IMR-90 (cell line): Measurements from ENCODE around the gene ATRN. TPM values are rescaled to one million over a fixed set of nuclear protein-coding genes. Genes with fewer than 3 reads are reported as not detected.

Experiments used
- ATAC-seq: fragments of 200-7000 bp; cut with Tn5 transposase; 2 replicates; pipeline ENCODE4 v1.9.1; 2020; ENCODE audit warnings: low read depth, mild to moderate bottlenecking, moderate library complexity
- BruUV-seq: library from RNA; stranded (reverse); fragments of 400-500 nt; replicated peaks from 2 replicates; lab custom pipeline; 2021; lab: Mats Ljungman, UMichigan
- CTCF ChIA-PET: fragments of 300-600 bp; formaldehyde crosslinking; extraction: SDS; loops from one replicate; lab custom pipeline; 2021; ENCODE audit warnings: antibody characterized with exemption; lab: Yijun Ruan, JAX
- POLR2A ChIA-PET: fragments of 300-600 bp; sonication (Branson Sonifier 250); formaldehyde crosslinking; loops from one replicate; lab custom pipeline; 2022; ENCODE audit warnings: antibody characterized with exemption; ENCODE audit not compliant: unreplicated experiment; lab: Charles Lee
- DNase-seq: peaks from one replicate; pipeline ENCODE4 v3.0.0; 2013
- H2AFZ ChIP-seq: replicated peaks from 2 replicates; pipeline ENCODE3; 2013; ENCODE audit warnings: low read length, mild to moderate bottlenecking; ENCODE audit not compliant: poor library complexity
- H2AK5ac ChIP-seq: 2 replicates; pipeline ENCODE4 v1.6.1; 2013; ENCODE audit warnings: low read depth, low read length, inconsistent platforms
- H2AK9ac ChIP-seq: replicated peaks from 2 replicates; pipeline ENCODE3; 2013; ENCODE audit warnings: mild to moderate bottlenecking, low read depth, low read length, moderate library complexity; ENCODE audit not compliant: poor library complexity
- H2BK120ac ChIP-seq: 2 replicates; pipeline ENCODE4 v1.6.1; 2013; ENCODE audit warnings: low read depth, low read length, inconsistent platforms
- H2BK15ac ChIP-seq: 3 replicates; pipeline ENCODE4 v1.6.1; 2013; ENCODE audit warnings: low read depth, low read length, inconsistent platforms
- H2BK20ac ChIP-seq: 2 replicates; pipeline ENCODE4 v1.6.1; 2013; ENCODE audit warnings: low read depth, mild to moderate bottlenecking, inconsistent platforms, low read length, moderate library complexity
- H2BK5ac ChIP-seq: 2 replicates; pipeline ENCODE4 v1.6.1; 2013; ENCODE audit warnings: mild to moderate bottlenecking, low read depth, low read length, inconsistent platforms; ENCODE audit not compliant: poor library complexity, severe bottlenecking
- H3K14ac ChIP-seq: replicated peaks from 2 replicates; pipeline ENCODE4 v1.6.1; 2013; ENCODE audit warnings: low read depth, low read length, inconsistent platforms
- H3K18ac ChIP-seq: 2 replicates; pipeline ENCODE4 v1.6.1; 2013; ENCODE audit warnings: low read depth, low read length, control low read depth
- H3K23ac ChIP-seq: 2 replicates; pipeline ENCODE4 v1.6.1; 2013; ENCODE audit warnings: low read depth, low read length, inconsistent platforms
- H3K27ac ChIP-seq: 2 replicates; pipeline ENCODE4 v1.5.1; 2013; ENCODE audit warnings: mild to moderate bottlenecking, control low read depth, low read length; ENCODE audit not compliant: insufficient read depth
- H3K27me3 ChIP-seq: 2 replicates; pipeline ENCODE4 v1.6.1; 2013; ENCODE audit warnings: low read length; ENCODE audit not compliant: control insufficient read depth, insufficient read depth
- H3K36me3 ChIP-seq: 2 replicates; pipeline ENCODE4 v1.6.1; 2013; ENCODE audit warnings: low read length, mixed read lengths; ENCODE audit not compliant: control insufficient read depth, insufficient read depth
- H3K4ac ChIP-seq: 2 replicates; pipeline ENCODE4 v1.6.1; 2013; ENCODE audit warnings: low read depth, low read length, inconsistent platforms
- H3K4me1 ChIP-seq: 2 replicates; pipeline ENCODE4 v1.6.1; 2013; ENCODE audit warnings: low read length, mixed read lengths; ENCODE audit not compliant: control insufficient read depth, insufficient read depth
- H3K4me2 ChIP-seq: 2 replicates; pipeline ENCODE4 v1.6.1; 2013; ENCODE audit warnings: low read depth, mild to moderate bottlenecking, control low read depth, low read length, moderate library complexity
- H3K4me3 ChIP-seq: 2 replicates; pipeline ENCODE4 v1.5.1; 2013; ENCODE audit warnings: low read depth, mild to moderate bottlenecking, control low read depth, low read length, moderate library complexity; ENCODE audit not compliant: insufficient read depth
- H3K56ac ChIP-seq: 2 replicates; pipeline ENCODE4 v1.6.1; 2013; ENCODE audit warnings: low read length, inconsistent platforms; ENCODE audit not compliant: insufficient read depth; ENCODE audit errors: extremely low read depth
- H3K79me1 ChIP-seq, 2 experiments: 2 replicates each; pipeline ENCODE4 v1.6.1; 2013; ENCODE audit warnings: low read length in 2 of 2, inconsistent platforms in 1 of 2, low read depth in 1 of 2
- H3K9ac ChIP-seq: 2 replicates; pipeline ENCODE4 v1.6.1; 2013; ENCODE audit warnings: low read depth, low read length, control low read depth
- H3K9me1 ChIP-seq: 2 replicates; pipeline ENCODE4 v1.6.1; 2013; ENCODE audit warnings: low read length, inconsistent platforms; ENCODE audit not compliant: insufficient read depth
- H3K9me3 ChIP-seq: 2 replicates; pipeline ENCODE4 v1.6.1; 2013; ENCODE audit warnings: low read length; ENCODE audit not compliant: control insufficient read depth, insufficient read depth
- H4K20me1 ChIP-seq: 2 replicates; pipeline ENCODE4 v1.6.1; 2013; ENCODE audit warnings: low read length, inconsistent platforms; ENCODE audit not compliant: insufficient read depth
- H4K5ac ChIP-seq: 2 replicates; pipeline ENCODE4 v1.6.1; 2013; ENCODE audit warnings: mild to moderate bottlenecking, low read depth, low read length, control low read depth
- H4K8ac ChIP-seq, 2 experiments: 2 replicates each; pipeline ENCODE4 v1.6.1; 2013; ENCODE audit warnings: low read depth in 2 of 2, low read length in 2 of 2, control low read depth in 1 of 2, inconsistent platforms in 1 of 2
- H4K91ac ChIP-seq: 2 replicates; pipeline ENCODE4 v1.6.1; 2013; ENCODE audit warnings: low read depth, low read length, inconsistent platforms; ENCODE audit not compliant: insufficient read depth
- NFE2L2 ChIP-seq: fragments of 150-350 bp; IDR thresholded peaks from 2 replicates; pipeline ENCODE4 v1.6.1; 2016; ENCODE audit warnings: low read depth, mild to moderate bottlenecking, low read length
- POLR2A ChIP-seq: IDR thresholded peaks from 2 replicates; pipeline ENCODE4 v1.6.1; 2012; ENCODE audit warnings: mild to moderate bottlenecking, low read depth, low read length
- SMC3 ChIP-seq: fragments of 150-350 bp; IDR thresholded peaks from 2 replicates; pipeline ENCODE4 v1.6.1; 2016; ENCODE audit warnings: low read depth, mild to moderate bottlenecking, antibody characterized with exemption, low read length, moderate library complexity
- WGBS, 2 experiments: methylation state at CpG; one replicate each; pipeline versions ENCODE4 v1.1.5 to v1.1.7; 2013; ENCODE audit warnings: missing lambda C conversion rate in 2 of 2; ENCODE audit not compliant: insufficient read length in 1 of 2; ENCODE audit errors: extremely low coverage in 2 of 2; 5-methylcytosine and 5-hydroxymethylcytosine counted together
- dilution Hi-C: fragments of 300-500 bp; cut with HindIII; formaldehyde crosslinking; loops from one replicate; pipeline ENCODE4 v1.14.3; 2018; ENCODE audit warnings: low sequenced_read_pairs; ENCODE audit not compliant: unreplicated experiment
- in situ Hi-C: fragments of 300-500 bp; cut with MboI; formaldehyde crosslinking; loops from 3 replicates; pipeline ENCODE4 v1.14.3; 2019; ENCODE audit warnings: low sequenced_read_pairs, inconsistent platforms, mixed read lengths
- intact Hi-C: fragments of 100-400 bp; cut with micrococcal nuclease; formaldehyde crosslinking; loops from 2 replicates; pipeline ENCODE4 v1.10.0; 2022
- polyA plus RNA-seq, 3 experiments: library from polyadenylated mRNA; depleted of rRNA; stranded (reverse); fragments of >200 nt; gene quantifications; 2 replicates each; pipeline ENCODE4 v1.2.3, GENCODE V29; 2012; ENCODE audit warnings: low replicate concordance in 1 of 3
- total RNA-seq: library from RNA; depleted of rRNA; stranded (reverse); fragments of >200 nt; gene quantifications from 2 replicates; pipeline ENCODE4 v1.2.3, GENCODE V29; 2012

Gene ATRN
- total and polyA plus RNA-seq, 2 of the 4 experiments (the other 2 are of a cell fraction): 32.3 to 46.2 TPM

DNA sequence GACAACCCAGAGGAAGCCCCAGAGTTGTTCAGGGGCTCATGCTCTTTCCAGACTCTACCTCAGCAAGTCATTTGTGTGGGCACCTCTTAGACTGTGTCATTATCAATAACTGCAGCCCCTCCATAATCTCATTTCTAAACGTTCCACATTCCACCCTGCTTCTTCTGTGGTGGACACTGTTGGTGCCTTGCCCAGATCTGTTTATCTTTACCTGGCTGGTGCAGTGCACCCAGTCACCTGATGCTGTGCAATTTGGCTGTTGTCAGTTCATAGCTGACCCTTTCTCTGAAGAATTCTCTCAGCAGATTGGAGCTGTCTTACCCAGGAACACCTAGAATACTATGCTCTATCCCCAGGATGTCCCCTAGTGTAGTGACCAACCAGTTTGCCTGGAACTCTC is 80.0 kb downstream of the ATRN start:
- dilution Hi-C loops: no loop called here
- no peak for ATAC-seq
- in situ Hi-C loops: no loop called here

More for the DNA sequence above, 80.0 kb downstream of the ATRN start:
- no TSS peak for BruUV-seq
- Histone ChIP-seq H3K36me3 (peaks cover 5% of the 10 kb centered on the region; the same call in 1 of the 2 replicates), H2BK20ac (no peak overlapping the region), H3K4me1 (no peaks in the 10 kb centered on the region), H2AK5ac (no peak overlapping the region), H3K56ac (no peak overlapping the region), H4K91ac (no peak overlapping the region), H4K20me1 (no peaks in the 10 kb centered on the region), H3K4ac (no peak overlapping the region), H3K4me3 (no peak overlapping the region), H2BK15ac (no peak overlapping the region), H4K8ac (no peak overlapping the region), H3K23ac (0 out of 2 replicates have a peak overlapping the region, but pooled peaks have one; percentile 32), H3K27ac (no peak overlapping the region), H3K9me1 (peaks cover 3% of the 10 kb centered on the region), H3K14ac (no peak overlapping the region), H2BK120ac (no peak overlapping the region), H3K18ac (no peak overlapping the region), H2BK5ac (no peak overlapping the region), H3K9ac (no peak overlapping the region), H3K79me1 (peaks cover 9 to 14% of the 10 kb centered on the region in 2 experiments; a peak in 3 of 4 replicates), H2AK9ac (no peak overlapping the region), H3K9me3 (no peaks in the 10 kb centered on the region), H3K27me3 (no peaks in the 10 kb centered on the region), H2AFZ (no peak overlapping the region), H4K5ac (no peak overlapping the region), H3K4me2 (no peak overlapping the region)
- WGBS, 2 experiments: no CpG with 5 or more reads among the region's 1 CpG
- no peak for TF ChIP-seq POLR2A
- no peak for TF ChIP-seq SMC3
- no peak for TF ChIP-seq NFE2L2
- no peak for DNase-seq
- CTCF ChIA-PET: interaction anchor here (0.6 kb wide), 1 partner anchor 590 kb away, joined by 3 read pairs; no protein-coding TSS in a partner anchor
- POLR2A ChIA-PET: no interaction called here
- intact Hi-C loops: no loop called here
